Stimulated activated CD8-positive, alpha-beta memory T cell treated with anti-CD3 and anti-CD28 coated beads, Interleukin-7, amount 100 ng/mL, for 48 hours (primary cell): ENCODE data around the gene FAM149B1.

Source experiments
- DNase-seq, 2 donors: peaks; one replicate each; pipeline ENCODE4 v3.0.0-alpha.2; 2020; ENCODE audit warnings: low read depth in 1 of 2; ENCODE audit errors: extremely low read depth in 1 of 2

FAM149B1 gene

DNA sequence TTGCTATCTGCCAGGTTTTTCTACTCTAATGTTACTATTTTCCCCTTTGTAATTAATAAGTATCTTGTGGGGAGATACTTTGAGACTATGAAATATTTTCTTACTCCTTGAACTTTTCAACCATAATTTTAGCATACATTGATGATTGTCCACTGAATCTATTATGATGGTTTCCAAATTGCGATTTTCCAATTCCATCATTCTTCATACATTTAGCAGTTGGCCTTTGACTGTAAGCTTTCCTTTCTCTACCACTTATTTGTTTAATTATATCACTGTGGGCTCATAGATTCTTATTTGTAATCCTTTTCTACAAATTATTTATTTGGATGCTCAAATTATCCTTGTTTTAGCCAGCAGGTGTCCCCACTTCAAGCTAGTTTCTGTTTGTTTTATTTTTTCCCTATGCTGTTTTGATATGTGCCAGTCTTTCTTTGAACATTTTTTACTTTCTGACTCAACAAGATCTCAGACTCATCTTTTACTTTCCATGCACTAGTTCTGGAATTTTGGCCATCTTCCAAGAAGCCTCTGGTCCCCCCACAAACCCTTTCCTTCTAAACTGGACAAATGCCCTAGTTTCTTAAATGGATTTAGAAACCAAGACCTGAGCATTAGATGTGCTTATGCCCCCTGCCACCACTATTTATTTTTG is 95.9 kb downstream of the FAM149B1 start:
- DNase-seq, result no peak

DNA sequence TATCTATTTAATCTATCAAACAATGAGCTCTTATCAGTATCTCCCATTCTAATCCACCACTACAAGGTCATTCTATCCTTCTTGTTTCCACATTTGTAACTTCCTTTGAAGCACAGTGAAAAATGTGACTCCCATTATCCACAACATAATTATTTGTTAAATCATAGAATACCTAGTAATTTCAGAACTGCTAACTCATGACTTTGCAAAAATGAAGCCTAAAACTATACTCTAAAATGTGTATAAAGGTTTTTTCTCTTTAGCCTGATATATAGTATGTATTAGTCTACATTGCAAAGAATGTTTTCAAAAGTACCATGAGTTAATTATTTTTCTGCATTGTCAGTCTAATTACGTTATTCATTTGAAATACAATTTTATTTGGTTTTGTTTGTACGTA is 96.5 kb downstream of the FAM149B1 start:
- no peak for DNase-seq

DNA sequence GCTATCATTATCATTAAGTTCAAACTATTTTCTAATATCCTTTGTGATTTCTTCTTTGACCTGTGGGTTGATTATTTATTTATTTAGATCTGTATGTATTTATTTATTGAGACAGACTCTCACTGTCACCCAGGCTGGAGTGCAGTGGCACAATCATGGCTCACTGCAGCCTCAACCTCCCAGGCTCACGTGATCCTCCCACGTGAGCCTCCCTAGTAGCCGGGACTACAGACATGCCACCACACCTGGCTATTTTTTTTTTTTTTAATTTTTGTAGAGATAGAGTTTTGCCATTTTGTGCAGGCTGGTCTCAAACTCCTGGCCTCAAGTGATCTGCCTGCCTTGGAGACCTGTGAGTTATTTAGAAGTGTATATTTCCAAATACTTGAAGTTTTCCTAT is 113.2 kb downstream of the FAM149B1 start:
- no peak for DNase-seq

DNA sequence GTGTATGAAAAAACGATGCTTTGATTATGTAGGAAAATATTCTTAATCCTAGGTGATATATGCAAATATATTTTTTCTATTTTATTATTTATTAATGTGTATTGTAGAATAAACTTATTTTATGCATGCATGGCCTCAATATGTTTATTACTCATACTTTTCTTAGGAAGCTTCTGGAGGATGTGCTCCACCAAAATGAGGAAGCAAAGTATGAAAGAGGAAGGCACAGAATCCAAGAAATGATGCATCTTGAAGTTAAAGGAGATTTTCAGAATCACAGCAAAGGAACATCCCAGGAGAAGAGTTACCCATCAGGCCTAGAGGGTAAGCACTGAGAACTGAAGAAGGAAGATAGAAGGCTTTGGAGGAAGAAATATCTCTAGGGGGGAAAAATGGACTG is 119.5 kb downstream of the FAM149B1 start:
- no peak for DNase-seq

DNA sequence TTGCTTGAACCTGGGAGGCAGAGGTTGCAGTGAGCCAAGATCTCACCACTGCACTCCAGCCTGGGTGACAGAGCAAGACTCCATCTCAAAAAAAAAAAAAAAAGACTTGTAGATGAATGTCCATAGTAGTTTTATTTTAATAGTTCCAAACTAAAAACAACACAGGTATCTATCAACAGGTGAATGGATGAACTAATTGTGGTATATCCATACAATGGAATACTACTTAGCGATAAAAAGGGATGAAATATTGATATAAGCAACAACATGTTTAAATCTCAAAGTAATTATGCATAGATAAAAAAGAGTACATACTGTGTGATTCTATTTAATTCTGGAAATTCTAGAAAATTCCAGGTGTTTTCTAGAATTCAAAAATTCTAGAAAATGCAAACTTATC is 122.0 kb downstream of the FAM149B1 start:
- no peak for DNase-seq

DNA sequence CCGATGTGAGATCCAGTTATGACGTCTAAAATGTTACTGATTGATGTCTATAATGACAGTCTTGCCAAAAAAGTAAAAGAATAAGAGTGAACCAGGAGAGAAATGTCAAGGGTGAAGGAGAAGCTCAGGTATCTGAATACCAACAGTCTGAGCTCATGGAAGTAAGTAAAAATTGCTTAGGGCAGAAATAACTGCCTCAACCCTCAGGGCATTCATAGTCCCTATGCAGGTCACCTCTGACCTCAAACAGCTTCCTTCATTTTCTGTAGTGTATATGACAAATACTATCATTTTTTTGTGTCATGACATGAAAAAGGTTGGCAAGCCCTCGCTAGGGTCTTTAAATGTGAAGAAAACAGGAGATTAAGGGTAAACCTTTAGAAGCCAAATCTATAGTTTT is 125.5 kb downstream of the FAM149B1 start:
- DNase-seq, result no peak
